ENCODE data around the gene OPTC. TPM values are rescaled to one million over a fixed set of nuclear protein-coding genes. Genes with fewer than 3 reads are reported as not detected.

OPTC gene
- polyA plus RNA-seq, 1 experiment, result not detected

- no peaks in the 10 kb centered on the region for H3K27me3 ChIP-seq (ENCODE audit: control insufficient read depth, insufficient read depth, low read length)
- ChIA-PET CTCF (no interaction called here), POLR2A (no interaction called here)
- H3K9me3 ChIP-seq (ENCODE audit: control insufficient read depth, insufficient read depth, low read length), result no peaks in the 10 kb centered on the region
- H3K4me3 ChIP-seq (ENCODE audit: low read depth, low read length), result no peak overlapping the region
- no peak overlapping the region for H3K27ac ChIP-seq (ENCODE audit: low read depth, low read length)
- TF ChIP-seq CTCF (IDR thresholded peaks at IDR 0.05; ENCODE audit: low read depth, low read length), result no peak
- DNase-seq (ENCODE audit: low read depth, low spot score), result no peak
Observed at GRCh38 chr1:203500279-203500678, 6.3 kb downstream of the OPTC start.

GRCh38 chr1:203503836-203504235, 9.9 kb downstream of the OPTC start:
- H3K27me3 ChIP-seq (ENCODE audit: control insufficient read depth, insufficient read depth, low read length), result no peaks in the 10 kb centered on the region
- POLR2A ChIA-PET, result interaction anchor here (0.6 kb wide), 1 partner anchor 28 kb away, joined by 3 read pairs; no protein-coding TSS in a partner anchor
- DNase-seq (ENCODE audit: low read depth, low spot score), result no peak

GRCh38 chr1:203504400-203505250, 10.7 kb downstream of the OPTC start:
- CTCF ChIA-PET, result interaction anchor here (0.6 to 6.7 kb wide), 31 partner anchors 9 to 354 kb away, joined by 3 to 185 read pairs (median 5); partner anchors contain the start of genes ATP2B4, OPTC and PRELP
- Histone ChIP-seq H3K27me3 (ENCODE audit: control insufficient read depth, insufficient read depth, low read length) (no peaks in the 10 kb centered on the region), H3K9me3 (ENCODE audit: control insufficient read depth, insufficient read depth, low read length) (no peaks in the 10 kb centered on the region), H3K4me3 (ENCODE audit: low read depth, low read length) (no peak overlapping the region), H3K27ac (ENCODE audit: low read depth, low read length) (no peak overlapping the region)
- POLR2A ChIA-PET, result interaction anchor here (0.6 to 0.8 kb wide), 3 partner anchors 11 to 198 kb away, joined by 3 to 6 read pairs (median 3); no protein-coding TSS in a partner anchor
- peak; percentile 81 for TF ChIP-seq CTCF (IDR thresholded peaks at IDR 0.05; ENCODE audit: low read depth, low read length)
- DNase-seq (ENCODE audit: low read depth, low spot score), result peak; percentile 61

More at GRCh38 chr1:203503836-203504235, 9.9 kb downstream of the OPTC start:
- CTCF ChIA-PET, result interaction anchor here (0.6 to 6.7 kb wide), 24 partner anchors 9 to 309 kb away, joined by 3 to 185 read pairs (median 5); partner anchors contain the start of genes ATP2B4 and OPTC
- H3K9me3 ChIP-seq (ENCODE audit: control insufficient read depth, insufficient read depth, low read length), result no peaks in the 10 kb centered on the region
- no peak overlapping the region for H3K27ac ChIP-seq (ENCODE audit: low read depth, low read length)
- H3K4me3 ChIP-seq (ENCODE audit: low read depth, low read length), result no peak overlapping the region
- no peak for TF ChIP-seq CTCF (IDR thresholded peaks at IDR 0.05; ENCODE audit: low read depth, low read length)

GRCh38 chr1:203505526-203506204, 11.7 kb downstream of the OPTC start:
- no peak overlapping the region for H3K27ac ChIP-seq (ENCODE audit: low read depth, low read length)
- no peak overlapping the region for H3K4me3 ChIP-seq (ENCODE audit: low read depth, low read length)
- ChIA-PET CTCF (interaction anchor here (0.6 to 6.7 kb wide), 16 partner anchors 8 to 353 kb away, joined by 3 to 185 read pairs (median 5); partner anchors contain the start of genes ATP2B4 and PRELP), POLR2A (no interaction called here)
- H3K27me3 ChIP-seq (ENCODE audit: control insufficient read depth, insufficient read depth, low read length), result no peaks in the 10 kb centered on the region
- DNase-seq (ENCODE audit: low read depth, low spot score), result no peak
- TF ChIP-seq CTCF (IDR thresholded peaks at IDR 0.05; ENCODE audit: low read depth, low read length), result no peak
- no peaks in the 10 kb centered on the region for H3K9me3 ChIP-seq (ENCODE audit: control insufficient read depth, insufficient read depth, low read length)

Data from AG04450 (cell line).